ENCODE measurements around the gene TEC. TPM values are rescaled to one million over a fixed set of nuclear protein-coding genes. Genes with fewer than 3 reads are reported as not detected.

TEC gene
- total RNA-seq, 4 donors from 2014 or later: 3.6 to 12.7 (median 3.9) TPM

DNA sequence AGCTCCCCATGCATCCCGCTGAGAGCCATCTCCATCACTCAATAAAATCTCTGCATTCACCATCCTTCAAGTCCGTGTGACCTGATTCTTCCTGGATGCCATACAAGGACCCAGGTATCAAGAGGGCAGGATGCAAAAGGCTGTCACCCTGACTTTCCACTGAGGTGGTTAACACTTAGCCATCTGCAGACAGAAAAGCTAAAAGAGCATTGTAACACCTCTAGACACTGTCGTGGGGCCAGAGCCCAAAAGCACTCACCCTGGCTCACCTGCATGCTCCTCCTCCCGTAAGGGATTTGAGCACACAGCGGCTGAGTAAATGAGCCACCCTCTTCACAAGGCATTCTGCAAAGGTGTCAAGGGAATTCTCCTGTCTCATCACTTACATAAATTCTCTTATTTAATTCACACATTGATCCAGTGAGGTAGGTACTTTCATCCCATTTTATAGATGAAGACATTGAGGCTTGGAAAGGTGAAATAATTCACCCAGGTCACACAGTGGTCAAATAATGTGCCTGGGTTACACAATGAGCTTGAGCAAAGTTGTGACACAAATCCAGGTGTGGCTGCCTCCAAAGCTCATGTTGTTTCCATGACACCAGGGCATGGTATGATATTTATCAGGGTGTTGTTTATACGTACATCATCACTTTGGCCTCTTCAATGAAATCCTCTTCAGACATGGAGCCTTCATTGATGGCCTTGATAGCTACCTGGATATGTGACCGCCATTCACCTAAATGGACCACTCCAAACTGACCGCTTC, 183.6 kb downstream of the TEC start:
- DNase-seq: no peak
- Histone ChIP-seq H3K9me3 (no peaks in the 10 kb centered on the region), H3K36me3 (no peaks in the 10 kb centered on the region), H3K27ac (peak overlapping the region in 1 of 3 donors; percentile 34), H3K4me3 (replicated peaks in 1 of 3) (no peak overlapping the region), H3K27me3 (no peaks in the 10 kb centered on the region), H3K4me1 (peaks cover 0 to 4% of the 10 kb centered on the region in 2 donors)
- TF ChIP-seq POLR2A (IDR thresholded peaks at IDR 0.05): no peak
- TF ChIP-seq, protein P1, sequence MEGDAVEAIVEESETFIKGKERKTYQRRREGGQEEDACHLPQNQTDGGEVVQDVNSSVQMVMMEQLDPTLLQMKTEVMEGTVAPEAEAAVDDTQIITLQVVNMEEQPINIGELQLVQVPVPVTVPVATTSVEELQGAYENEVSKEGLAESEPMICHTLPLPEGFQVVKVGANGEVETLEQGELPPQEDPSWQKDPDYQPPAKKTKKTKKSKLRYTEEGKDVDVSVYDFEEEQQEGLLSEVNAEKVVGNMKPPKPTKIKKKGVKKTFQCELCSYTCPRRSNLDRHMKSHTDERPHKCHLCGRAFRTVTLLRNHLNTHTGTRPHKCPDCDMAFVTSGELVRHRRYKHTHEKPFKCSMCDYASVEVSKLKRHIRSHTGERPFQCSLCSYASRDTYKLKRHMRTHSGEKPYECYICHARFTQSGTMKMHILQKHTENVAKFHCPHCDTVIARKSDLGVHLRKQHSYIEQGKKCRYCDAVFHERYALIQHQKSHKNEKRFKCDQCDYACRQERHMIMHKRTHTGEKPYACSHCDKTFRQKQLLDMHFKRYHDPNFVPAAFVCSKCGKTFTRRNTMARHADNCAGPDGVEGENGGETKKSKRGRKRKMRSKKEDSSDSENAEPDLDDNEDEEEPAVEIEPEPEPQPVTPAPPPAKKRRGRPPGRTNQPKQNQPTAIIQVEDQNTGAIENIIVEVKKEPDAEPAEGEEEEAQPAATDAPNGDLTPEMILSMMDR (IDR thresholded peaks at IDR 0.05): no peak
- intact Hi-C loops (cut with DNase I): no loop called here
- WGBS, 2 donors: 71 to 72% methylated on average over 8 of the region's 8 CpGs

Small RNA genes lying within 50 kb of the gene (small RNA-seq; reads per million reads assigned to genes)
- gene RF00019: not detected
- gene RF00026: not detected
- gene RNU6-838P: not detected

Other genes starting within 250 kb of the TEC start
- gene TXK, start 135.6 kb downstream of the TEC start, total RNA-seq: 1 to 10 TPM; 1.8 to 3.6 (median 1.9) TPM
- gene SLAIN2, start 71.7 kb upstream of the TEC start, total RNA-seq: 100 to 1,000 TPM in 1 of 4 donors, 10 to 100 TPM in 3; 40.8 to 191 (median 82.5) TPM
- gene SLC10A4, start 213.5 kb upstream of the TEC start, total RNA-seq: under 1 TPM in 1 of 4 donors, not detected in 3; 0.13 TPM
- gene ZAR1, start 220.4 kb upstream of the TEC start, total RNA-seq: not detected

All from thyroid gland (tissue), 4 donors.